HG02885 (cell line): ENCODE results near the gene BOLL.
"Not testable (repeated sequence)": the region's sequence is repeated elsewhere in the genome, so short reads cannot be mapped to it uniquely, and the experiment has no call there.

Experiments
- ATAC-seq: cut with Tn5 transposase; IDR thresholded peaks from one replicate; pipeline ENCODE4 v1.9.1; 2021; ENCODE audit warnings: mild to moderate bottlenecking; ENCODE audit not compliant: unreplicated experiment, poor library complexity

Gene BOLL

GRCh38 chr2:197784956-197785941, at the start of gene BOLL:
BOLL (minus strand) TSS chr2:197785319; CDS start chr2:197781850, 3,469 bp downstream.
- no peak for ATAC-seq

DNA sequence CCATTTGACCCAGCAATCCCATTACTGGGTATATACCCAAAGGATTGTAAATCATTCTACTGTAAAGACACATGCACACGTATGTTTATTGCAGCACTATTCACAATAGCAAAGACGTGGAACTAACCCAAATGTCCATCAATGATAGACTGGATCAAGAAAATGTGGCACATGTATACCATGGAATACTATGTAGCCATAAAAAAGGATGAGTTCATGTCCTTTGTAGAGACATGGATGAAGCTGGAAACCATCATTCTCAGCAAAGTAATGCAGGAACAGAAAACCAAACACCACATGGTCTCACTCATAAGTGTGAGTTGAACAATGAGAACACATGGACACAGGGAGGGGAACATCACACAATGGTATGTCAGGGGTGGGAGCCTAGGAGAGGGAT, 49.7 kb upstream of the BOLL start:
- not testable (repeated sequence) for ATAC-seq

GRCh38 chr2:197828464-197829135, 43.5 kb upstream of the BOLL start:
- no peak for ATAC-seq

DNA sequence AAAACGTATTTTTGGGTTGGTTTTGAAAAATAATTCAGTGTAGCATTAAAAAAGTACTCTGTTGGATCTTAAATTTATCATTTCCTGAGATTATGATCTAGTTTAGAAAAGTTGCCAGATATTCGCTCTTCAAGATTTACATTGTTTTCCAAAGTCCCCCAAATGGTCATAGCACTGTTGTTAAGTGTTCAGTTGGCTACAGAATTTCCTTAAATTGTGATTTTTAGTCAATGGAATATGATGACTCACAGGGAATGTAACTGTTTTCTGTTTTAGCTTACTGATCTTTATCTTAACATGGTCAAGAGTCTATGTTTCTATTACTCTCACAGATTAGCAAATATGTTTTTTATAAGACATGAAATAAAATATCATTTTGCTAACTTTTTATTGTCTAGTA, 42.5 kb upstream of the BOLL start:
- no peak for ATAC-seq

GRCh38 chr2:197822333-197822732, 37.2 kb upstream of the BOLL start:
- ATAC-seq: no peak

DNA sequence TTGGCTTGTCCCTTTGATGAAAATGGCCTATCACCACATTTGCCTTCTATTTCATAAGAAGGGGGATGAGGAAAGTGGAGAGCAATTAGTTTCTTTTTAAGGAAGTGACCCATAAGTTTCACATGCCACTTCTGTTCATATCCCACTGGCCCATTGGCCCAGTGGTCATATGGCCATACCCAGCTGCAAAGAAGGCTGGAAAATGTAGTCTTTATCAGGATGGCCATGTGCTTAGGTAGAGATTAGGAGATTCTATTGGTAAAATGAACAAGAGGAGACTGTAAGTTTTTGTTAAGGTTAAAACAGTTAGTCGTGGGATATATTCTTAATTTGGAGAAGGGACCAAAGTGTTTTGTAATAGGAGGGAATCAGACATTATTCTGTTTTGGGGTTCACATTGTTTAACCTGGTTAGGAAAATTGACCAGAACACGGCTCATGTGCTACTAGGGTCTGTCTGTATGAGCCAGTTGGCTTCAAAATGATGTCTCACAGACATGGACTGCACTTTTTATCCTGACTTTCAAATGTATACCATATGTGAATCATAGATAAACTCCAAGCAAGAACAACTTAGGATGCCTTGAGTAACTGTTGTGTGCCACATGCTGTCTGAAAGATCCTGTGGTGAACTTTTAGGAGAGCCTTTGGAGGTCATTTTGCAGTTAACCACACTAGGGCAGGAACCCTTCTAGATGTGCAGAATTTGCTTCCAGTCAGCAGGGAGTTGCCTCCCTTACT, 36.6 kb upstream of the BOLL start:
- ATAC-seq: no peak

DNA sequence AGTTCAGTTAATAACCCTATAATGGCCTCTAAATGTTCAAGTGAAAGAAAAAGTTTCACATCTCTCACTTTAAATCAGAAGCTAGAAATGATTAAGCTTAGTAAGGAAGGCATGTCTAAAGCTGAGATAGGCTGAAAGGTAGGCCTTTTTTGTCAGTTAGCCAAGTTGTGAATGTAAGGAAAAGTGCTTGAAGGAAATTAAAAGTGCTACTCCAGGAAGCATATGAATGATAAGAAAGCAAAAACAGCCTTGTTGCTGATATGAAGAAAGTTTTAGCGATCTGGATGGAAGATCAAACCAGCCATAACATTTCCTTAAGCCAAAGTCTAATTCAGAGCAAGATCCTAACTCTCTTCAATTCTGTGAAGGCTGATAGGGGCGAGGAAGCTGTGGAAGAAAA, 29.4 kb upstream of the BOLL start:
- ATAC-seq: no peak

DNA sequence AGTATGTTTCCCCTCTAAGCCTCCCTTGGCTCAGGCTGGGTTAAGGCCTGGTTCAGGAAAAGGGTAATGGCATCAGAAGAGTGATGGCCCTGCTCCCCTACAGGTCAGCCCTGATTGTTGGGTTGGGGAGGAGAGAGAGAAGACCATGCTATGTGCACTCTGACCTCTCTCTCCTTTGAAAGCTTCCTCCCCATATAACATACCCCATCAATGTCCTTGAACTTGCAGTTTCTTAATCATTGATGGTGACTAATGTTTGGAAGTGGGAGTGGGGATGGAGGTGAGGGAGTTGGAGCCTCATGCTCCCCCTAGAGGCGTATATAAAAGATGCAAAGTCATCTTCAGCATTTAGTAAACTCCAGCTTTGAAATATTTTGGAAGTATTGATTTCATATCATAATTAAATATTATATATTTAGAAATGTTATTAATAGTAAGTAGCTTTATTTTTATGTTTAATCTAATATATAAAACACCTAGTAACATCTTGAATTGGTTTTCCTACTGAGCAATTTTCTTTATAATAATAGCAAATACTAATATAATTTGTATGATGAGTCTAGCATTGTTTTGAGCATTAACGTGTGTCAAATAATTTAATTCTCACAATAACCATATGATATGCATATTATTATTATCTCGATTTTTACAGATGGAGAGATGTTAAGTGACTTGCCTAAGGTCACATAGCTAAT, 28.1 kb upstream of the BOLL start:
- peak; percentile 53 for ATAC-seq

DNA sequence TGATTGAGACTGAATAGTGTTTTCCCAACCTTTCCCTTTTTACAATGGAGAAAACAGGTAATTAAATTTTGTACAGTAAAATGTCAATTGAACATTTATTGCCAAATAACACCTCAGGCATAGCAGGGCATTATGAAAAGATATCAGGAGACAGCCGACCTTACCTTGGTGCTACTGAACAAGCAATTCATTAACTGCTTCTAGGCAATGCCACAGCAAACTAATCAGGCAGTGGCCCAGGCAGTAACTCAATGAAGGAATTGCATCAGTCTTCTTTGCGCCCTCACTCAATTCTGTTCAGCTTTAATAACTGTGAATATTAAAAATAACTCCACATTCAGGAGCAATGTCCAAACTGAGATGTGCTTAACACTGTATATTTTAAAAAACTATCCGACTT, 25.4 kb upstream of the BOLL start:
- no peak for ATAC-seq

- ATAC-seq: no peak
These were observed 24.9 kb upstream of the BOLL start for GRCh38 chr2:197810016-197810415.

DNA sequence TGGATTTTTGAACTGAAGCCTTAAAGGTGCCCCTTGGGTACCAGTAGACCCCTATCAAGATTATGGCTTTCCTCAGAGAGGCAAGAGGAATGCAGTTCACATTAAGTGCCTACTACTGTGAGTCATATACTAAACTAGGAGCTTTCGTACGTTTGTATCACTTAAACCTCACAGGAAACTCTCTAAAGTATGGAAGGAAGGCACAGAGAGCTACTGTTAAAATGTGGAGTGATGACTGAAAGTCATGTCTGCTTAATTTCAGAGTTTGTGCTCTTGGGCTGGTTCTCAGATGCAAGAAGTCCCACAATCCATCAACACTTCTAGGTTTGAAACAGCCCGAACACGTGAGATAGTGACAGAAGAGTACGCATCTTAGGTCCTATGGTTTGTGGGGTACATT, 23.9 kb upstream of the BOLL start:
- no peak for ATAC-seq

- ATAC-seq: no peak
These were observed 20.9 kb upstream of the BOLL start for GRCh38 chr2:197805715-197806633.

DNA sequence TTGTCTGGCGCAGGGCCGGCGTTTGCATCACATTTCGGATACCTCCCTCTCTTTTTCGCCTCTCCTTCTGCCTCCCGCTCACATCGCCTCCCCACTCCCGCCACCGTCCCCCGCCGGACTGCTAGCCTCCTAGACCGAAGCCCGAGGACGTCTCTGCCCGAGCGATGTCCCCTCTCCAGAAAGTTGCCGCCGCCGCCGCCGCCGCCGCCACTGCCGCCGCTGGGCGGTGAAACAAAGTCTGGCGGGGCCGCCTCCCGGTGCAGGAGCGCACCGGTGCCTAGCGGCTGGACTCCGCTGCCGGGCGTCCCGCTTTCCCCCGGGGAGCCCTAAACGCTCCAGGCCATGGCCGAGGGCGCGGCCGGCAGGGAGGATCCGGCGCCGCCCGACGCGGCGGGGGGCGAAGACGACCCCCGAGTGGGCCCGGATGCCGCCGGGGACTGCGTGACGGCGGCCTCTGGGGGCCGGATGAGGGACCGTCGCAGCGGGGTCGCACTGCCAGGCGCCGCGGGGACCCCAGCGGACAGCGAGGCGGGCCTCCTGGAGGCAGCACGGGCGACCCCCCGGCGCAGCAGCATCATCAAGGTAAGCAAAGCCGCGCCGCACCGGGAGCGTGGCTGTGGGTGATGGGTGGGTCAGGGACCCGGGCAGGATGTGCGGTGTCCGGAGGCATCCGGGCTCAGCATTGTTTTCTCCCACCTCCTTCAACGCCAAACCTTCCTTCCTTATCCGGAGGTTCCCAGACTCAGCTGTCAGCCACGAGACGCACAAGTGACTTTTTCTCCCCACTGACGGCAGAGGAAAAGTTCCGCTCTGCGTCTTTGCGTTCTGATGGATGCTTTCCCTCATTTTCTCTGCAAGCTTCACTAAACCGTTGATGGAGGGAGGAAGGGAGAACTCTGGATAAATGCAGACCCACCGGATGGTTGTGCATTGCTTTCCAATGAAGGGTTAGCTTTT, 19.9 kb upstream of the BOLL start:
- peak; percentile 29 for ATAC-seq

DNA sequence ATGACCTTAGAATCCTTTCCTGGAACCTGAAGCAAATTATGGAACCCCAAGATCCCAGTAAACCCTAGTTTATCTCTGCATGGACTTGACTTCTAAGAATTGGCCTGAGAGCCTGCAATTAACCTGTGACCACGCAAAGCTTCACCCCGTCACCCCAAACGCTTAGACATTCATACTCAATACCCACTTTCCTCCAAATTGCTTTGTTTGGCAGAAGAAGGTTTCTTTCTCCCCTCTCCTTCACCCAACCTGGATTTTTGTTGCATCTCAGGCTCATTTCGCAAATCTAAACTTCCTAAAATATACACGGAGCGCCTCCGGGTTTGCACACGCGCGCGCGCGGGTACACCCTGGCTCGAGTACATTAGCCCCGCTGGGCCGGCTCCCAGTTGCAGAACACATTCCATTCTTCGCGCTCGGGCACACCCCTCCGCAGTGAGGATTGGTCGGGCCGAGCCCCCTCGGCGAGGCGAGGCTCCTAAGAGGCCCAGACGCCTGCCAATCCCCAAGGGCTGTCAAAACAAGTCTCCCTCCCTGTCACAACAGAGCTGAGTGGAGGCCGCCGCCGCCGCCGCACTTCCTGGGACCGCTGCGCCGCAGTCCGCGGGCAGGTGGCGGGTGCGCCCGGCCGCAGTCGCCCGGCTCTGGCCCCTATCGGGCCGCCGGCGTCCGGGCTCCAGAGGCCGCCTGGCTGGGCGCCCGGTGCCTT, 19.1 kb upstream of the BOLL start, which contains the start of gene PLCL1:
TSS of gene PLCL1 (plus strand) at position 545 of the 709 bp plus-strand sequence.
- ATAC-seq: peak; percentile 99

DNA sequence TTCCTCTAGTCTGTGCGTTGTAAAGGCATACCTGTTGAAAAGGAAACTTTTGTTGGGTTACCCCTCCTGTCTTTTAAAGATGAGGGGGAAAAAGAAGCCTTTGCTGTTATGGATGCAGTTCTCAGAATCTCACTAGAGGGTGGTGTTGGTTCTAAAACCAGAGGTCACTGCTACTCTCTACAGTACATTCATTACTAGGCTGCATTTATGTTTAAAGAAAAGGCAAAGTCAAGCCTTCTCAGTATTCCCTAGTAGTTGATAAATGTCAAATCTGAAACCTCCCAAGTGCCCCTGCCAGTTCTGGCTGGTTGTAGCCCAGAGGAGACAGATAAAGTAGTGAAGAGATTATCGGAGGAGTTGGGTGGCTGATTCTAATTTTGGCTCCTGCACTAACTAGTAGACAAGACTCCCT, 17.9 kb upstream of the BOLL start:
- peak; percentile 30 for ATAC-seq

- no peak for ATAC-seq
These were observed 15.9 kb upstream of the BOLL start for GRCh38 chr2:197801033-197801432.

DNA sequence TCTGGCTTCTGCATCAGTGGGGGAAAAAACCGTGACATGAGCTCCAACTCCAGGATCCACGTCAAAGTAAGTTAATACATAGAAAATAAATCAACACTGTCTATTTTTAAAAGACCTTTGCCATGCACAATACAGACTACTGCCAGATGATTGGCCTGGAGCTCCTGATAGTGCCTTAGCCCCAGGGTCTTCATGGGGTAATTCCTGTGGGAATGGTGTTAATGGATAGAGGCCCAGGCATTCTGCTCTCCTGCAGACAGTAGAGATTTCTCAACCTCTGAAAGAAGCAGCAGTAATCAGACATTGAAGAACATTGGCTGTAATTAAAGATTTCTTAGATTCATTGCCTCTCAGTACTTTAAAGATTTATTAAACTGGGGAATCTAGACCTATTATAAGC, 15.0 kb upstream of the BOLL start:
- no peak for ATAC-seq
